ENCODE measurements around the gene MB21D2.
"Not testable (repeated sequence)": the region's sequence is repeated elsewhere in the genome, so short reads cannot be mapped to it uniquely, and the experiment has no call there.

MB21D2 gene

GRCh38 chr3:192861972-192862371 is 55.7 kb downstream of the MB21D2 start:
- Histone ChIP-seq H3K4me3 (ENCODE audit: low read depth, low read length) (no peak overlapping the region), H3K79me2 (ENCODE audit: control insufficient read depth, insufficient read depth, low read length, unreplicated experiment) (peaks cover 4% of the 10 kb centered on the region), H3K36me3 (ENCODE audit: insufficient read depth, low read length) (no peaks in the 10 kb centered on the region), H3K4me1 (ENCODE audit: control insufficient read depth, insufficient read depth, low read length, unreplicated experiment) (no peaks in the 10 kb centered on the region), H2AFZ (ENCODE audit: low read length, unreplicated experiment) (no peak overlapping the region), H3K27ac (ENCODE audit: low read depth, low read length) (no peak overlapping the region), H3K27me3 (ENCODE audit: insufficient read depth, low read length) (no peaks in the 10 kb centered on the region)

- H3K79me2 ChIP-seq (ENCODE audit: control insufficient read depth, insufficient read depth, low read length, unreplicated experiment) = peaks cover 4% of the 10 kb centered on the region
- no peaks in the 10 kb centered on the region for H3K27me3 ChIP-seq (ENCODE audit: insufficient read depth, low read length)
- H3K4me1 ChIP-seq (ENCODE audit: control insufficient read depth, insufficient read depth, low read length, unreplicated experiment) = no peaks in the 10 kb centered on the region
- H3K27ac ChIP-seq (ENCODE audit: low read depth, low read length) = no peak overlapping the region
- no peaks in the 10 kb centered on the region for H3K36me3 ChIP-seq (ENCODE audit: insufficient read depth, low read length)
- H2AFZ ChIP-seq (ENCODE audit: low read length, unreplicated experiment) = no peak overlapping the region
- no peak overlapping the region for H3K4me3 ChIP-seq (ENCODE audit: low read depth, low read length)
Observed at GRCh38 chr3:192860454-192860853, 57.2 kb downstream of the MB21D2 start.

- no peaks in the 10 kb centered on the region for H3K36me3 ChIP-seq (ENCODE audit: insufficient read depth, low read length)
- H3K4me1 ChIP-seq (ENCODE audit: control insufficient read depth, insufficient read depth, low read length, unreplicated experiment) = no peaks in the 10 kb centered on the region
- H3K4me3 ChIP-seq (ENCODE audit: low read depth, low read length) = no peak overlapping the region
- no peak overlapping the region for H2AFZ ChIP-seq (ENCODE audit: low read length, unreplicated experiment)
- peaks cover 4% of the 10 kb centered on the region for H3K79me2 ChIP-seq (ENCODE audit: control insufficient read depth, insufficient read depth, low read length, unreplicated experiment)
- H3K27me3 ChIP-seq (ENCODE audit: insufficient read depth, low read length) = no peaks in the 10 kb centered on the region
- H3K27ac ChIP-seq (ENCODE audit: low read depth, low read length) = no peak overlapping the region
Observed at GRCh38 chr3:192858849-192859585, 58.6 kb downstream of the MB21D2 start.

DNA sequence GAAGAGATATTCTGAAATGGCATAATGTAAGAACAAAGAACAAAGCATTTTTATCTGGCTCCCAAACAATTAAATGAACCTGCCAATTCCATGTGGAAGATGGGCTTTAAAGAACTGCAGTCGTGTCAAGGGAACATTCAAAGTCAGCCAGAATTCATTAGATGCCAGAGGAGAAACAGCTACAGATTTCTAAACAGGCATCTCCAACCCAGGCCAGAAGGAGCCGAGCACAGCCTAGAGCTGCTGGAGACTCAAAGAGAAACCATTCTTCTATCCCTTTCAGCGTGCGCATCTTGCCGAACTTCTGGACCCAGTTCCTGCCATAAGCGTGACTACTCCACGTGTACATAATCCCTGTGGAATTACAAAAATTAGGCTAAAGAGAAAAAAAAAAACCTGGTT is 60.4 kb downstream of the MB21D2 start:
- no peaks in the 10 kb centered on the region for H3K27me3 ChIP-seq (ENCODE audit: insufficient read depth, low read length)
- H2AFZ ChIP-seq (ENCODE audit: low read length, unreplicated experiment) = no peak overlapping the region
- peaks cover 4% of the 10 kb centered on the region for H3K79me2 ChIP-seq (ENCODE audit: control insufficient read depth, insufficient read depth, low read length, unreplicated experiment)
- no peaks in the 10 kb centered on the region for H3K36me3 ChIP-seq (ENCODE audit: insufficient read depth, low read length)
- H3K27ac ChIP-seq (ENCODE audit: low read depth, low read length) = no peak overlapping the region
- H3K4me3 ChIP-seq (ENCODE audit: low read depth, low read length) = no peak overlapping the region
- H3K4me1 ChIP-seq (ENCODE audit: control insufficient read depth, insufficient read depth, low read length, unreplicated experiment) = peaks cover 1% of the 10 kb centered on the region

DNA sequence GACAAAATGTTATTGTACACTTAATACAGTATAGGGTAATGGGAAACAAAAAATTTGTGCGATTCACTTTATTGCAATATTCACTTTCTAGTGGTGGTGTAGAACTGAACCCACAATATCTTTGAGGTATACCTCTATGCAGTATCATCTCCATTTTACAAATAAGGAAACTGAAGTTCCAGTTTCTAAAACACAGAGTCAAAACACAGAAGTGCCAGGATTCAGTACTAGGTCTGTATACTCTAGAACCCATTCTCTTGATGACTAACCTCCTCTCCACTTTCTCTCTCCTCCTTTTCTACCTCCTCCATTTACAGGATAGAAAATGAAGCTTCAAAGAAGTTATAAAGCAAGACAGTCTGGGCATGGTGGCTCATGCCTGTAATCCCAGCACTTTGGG is 62.2 kb downstream of the MB21D2 start:
- Histone ChIP-seq H3K36me3 (ENCODE audit: insufficient read depth, low read length) (no peaks in the 10 kb centered on the region), H3K27me3 (ENCODE audit: insufficient read depth, low read length) (no peaks in the 10 kb centered on the region), H3K27ac (ENCODE audit: low read depth, low read length) (no peak overlapping the region), H2AFZ (ENCODE audit: low read length, unreplicated experiment) (no peak overlapping the region), H3K79me2 (ENCODE audit: control insufficient read depth, insufficient read depth, low read length, unreplicated experiment) (peaks cover 4% of the 10 kb centered on the region), H3K4me3 (ENCODE audit: low read depth, low read length) (no peak overlapping the region), H3K4me1 (ENCODE audit: control insufficient read depth, insufficient read depth, low read length, unreplicated experiment) (peaks cover 19% of the 10 kb centered on the region)

DNA sequence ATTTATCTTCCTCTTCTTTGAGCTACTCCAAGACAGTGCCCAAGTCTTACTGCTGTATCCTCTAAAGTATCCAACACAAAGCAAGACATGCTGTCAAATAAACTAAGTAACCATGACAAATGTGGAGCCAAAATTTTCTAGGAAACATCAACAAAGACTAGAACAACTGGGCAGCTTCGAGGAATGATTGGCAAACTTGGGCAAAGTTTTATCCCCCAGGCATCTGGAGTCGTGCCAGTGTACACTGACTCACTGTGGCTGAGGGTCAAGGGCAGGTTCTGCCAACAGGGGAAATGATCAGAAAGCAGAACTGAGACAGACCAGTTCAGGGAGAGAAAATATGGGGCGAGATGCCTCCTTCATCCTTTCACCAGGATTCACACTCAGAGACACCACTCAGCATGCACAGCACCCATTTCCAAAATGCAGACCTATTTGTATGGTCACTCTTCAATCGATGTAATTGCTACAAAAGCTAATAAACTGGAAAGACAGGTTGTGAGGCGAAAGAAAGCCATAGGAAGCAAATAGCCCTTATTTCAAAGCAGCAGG is 65.8 kb downstream of the MB21D2 start:
- Histone ChIP-seq H3K4me3 (ENCODE audit: low read depth, low read length) (no peak overlapping the region), H3K27ac (ENCODE audit: low read depth, low read length) (no peak overlapping the region), H3K36me3 (ENCODE audit: insufficient read depth, low read length) (no peaks in the 10 kb centered on the region), H2AFZ (ENCODE audit: low read length, unreplicated experiment) (no peak overlapping the region), H3K4me1 (ENCODE audit: control insufficient read depth, insufficient read depth, low read length, unreplicated experiment) (peaks cover 23% of the 10 kb centered on the region), H3K27me3 (ENCODE audit: insufficient read depth, low read length) (no peaks in the 10 kb centered on the region), H3K79me2 (ENCODE audit: control insufficient read depth, insufficient read depth, low read length, unreplicated experiment) (no peaks in the 10 kb centered on the region)

DNA sequence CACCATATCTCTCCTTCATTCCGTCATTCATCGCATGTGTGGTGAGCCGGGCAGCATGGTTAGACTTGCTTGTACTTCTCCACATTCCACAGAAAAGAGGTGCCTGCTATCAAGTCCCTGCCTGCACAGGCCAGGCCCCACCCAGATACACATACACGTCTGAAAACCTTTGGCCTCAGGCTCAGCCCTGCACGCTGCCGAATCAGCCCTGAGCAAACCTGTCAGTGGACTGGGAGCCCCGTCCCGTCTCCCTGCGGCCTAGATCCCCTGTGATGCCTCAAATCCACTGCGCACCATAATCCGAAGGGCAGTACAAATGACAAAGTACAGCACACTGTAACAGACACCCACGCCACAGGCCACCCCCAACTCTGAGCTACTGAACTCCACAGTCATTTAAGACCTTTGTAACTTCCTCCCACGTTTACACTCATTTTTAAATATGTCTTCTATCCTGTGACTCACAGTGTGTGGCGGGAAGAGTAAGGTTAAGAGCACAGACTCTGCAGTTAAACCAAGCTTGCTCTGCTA is 67.1 kb downstream of the MB21D2 start:
- Histone ChIP-seq H3K4me3 (ENCODE audit: low read depth, low read length) (no peak overlapping the region), H2AFZ (ENCODE audit: low read length, unreplicated experiment) (no peak overlapping the region), H3K27me3 (ENCODE audit: insufficient read depth, low read length) (no peaks in the 10 kb centered on the region), H3K79me2 (ENCODE audit: control insufficient read depth, insufficient read depth, low read length, unreplicated experiment) (no peaks in the 10 kb centered on the region), H3K27ac (ENCODE audit: low read depth, low read length) (no peak overlapping the region), H3K36me3 (ENCODE audit: insufficient read depth, low read length) (no peaks in the 10 kb centered on the region), H3K4me1 (ENCODE audit: control insufficient read depth, insufficient read depth, low read length, unreplicated experiment) (peaks cover 23% of the 10 kb centered on the region)

DNA sequence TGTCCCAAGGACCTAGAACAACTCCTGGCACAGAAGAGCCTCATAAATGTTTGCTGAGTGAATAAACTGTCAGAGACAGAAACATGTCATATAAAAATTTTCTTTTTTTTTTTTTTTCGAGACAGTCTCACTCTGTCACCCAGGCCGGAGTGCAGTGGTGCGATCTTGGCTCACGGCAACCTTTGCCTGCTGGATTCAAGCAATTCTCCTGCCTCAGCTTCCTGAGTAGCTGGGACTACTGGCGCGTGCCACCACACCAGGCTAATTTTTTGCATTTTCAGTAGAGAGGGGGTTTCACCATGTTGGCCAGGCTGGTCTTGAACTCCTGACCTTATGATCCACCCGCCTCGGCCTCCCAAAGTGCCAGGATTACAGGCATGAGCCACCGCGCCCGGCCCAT is 67.8 kb downstream of the MB21D2 start:
- not testable (repeated sequence) for H3K79me2 ChIP-seq (ENCODE audit: control insufficient read depth, insufficient read depth, low read length, unreplicated experiment); H3K4me3 ChIP-seq (ENCODE audit: low read depth, low read length); H3K36me3 ChIP-seq (ENCODE audit: insufficient read depth, low read length); H3K27me3 ChIP-seq (ENCODE audit: insufficient read depth, low read length); H2AFZ ChIP-seq (ENCODE audit: low read length, unreplicated experiment); H3K27ac ChIP-seq (ENCODE audit: low read depth, low read length)
- H3K4me1 ChIP-seq (ENCODE audit: control insufficient read depth, insufficient read depth, low read length, unreplicated experiment) = peaks cover 23% of the 10 kb centered on the region

DNA sequence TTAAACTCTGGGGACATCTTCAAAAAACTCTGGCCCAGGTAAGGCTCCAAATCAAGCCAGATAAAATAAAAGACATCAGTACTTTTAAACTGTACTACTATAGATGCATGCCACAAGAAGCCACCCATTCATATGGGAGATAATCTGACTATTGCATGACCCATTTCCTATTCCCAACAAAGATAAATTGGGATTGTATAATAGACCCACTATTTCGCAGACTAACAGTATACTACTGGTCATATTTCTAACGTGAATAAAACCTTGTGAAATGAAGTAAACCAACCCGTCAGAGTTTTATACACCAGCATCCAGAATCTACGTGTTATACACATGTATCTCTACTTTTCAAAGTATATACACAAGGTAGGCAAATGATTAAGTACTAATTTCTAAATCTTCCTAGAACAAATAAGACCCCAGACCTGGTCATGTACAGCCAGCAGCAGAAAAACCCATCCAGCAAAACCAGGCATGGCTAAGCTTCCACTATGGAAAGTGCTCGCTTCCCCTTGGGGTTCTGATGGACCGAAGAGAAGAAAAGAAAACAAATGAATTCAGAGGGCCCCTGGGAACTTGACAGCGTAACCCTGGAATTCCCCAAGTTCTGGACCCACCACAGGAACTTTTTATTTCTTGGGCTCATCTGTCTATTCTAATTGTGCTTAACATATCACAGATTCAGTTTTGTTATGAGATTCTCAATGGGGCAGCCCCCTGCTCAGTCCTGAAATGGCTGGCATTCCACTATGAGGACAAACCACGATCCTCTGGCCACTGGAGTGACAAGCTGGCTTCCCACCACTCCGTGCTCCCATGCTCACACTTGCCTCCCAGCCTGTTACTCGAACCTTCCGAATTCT is 69.1 kb downstream of the MB21D2 start:
- Histone ChIP-seq H3K27ac (ENCODE audit: low read depth, low read length) (no peak overlapping the region), H3K27me3 (ENCODE audit: insufficient read depth, low read length) (no peaks in the 10 kb centered on the region), H2AFZ (ENCODE audit: low read length, unreplicated experiment) (no peak overlapping the region), H3K36me3 (ENCODE audit: insufficient read depth, low read length) (no peaks in the 10 kb centered on the region), H3K79me2 (ENCODE audit: control insufficient read depth, insufficient read depth, low read length, unreplicated experiment) (no peaks in the 10 kb centered on the region), H3K4me1 (ENCODE audit: control insufficient read depth, insufficient read depth, low read length, unreplicated experiment) (peaks cover 23% of the 10 kb centered on the region), H3K4me3 (ENCODE audit: low read depth, low read length) (no peak overlapping the region)

- H2AFZ ChIP-seq (ENCODE audit: low read length, unreplicated experiment) = no peak overlapping the region
- no peaks in the 10 kb centered on the region for H3K36me3 ChIP-seq (ENCODE audit: insufficient read depth, low read length)
- H3K79me2 ChIP-seq (ENCODE audit: control insufficient read depth, insufficient read depth, low read length, unreplicated experiment) = no peaks in the 10 kb centered on the region
- H3K27ac ChIP-seq (ENCODE audit: low read depth, low read length) = no peak overlapping the region
- H3K27me3 ChIP-seq (ENCODE audit: insufficient read depth, low read length) = no peaks in the 10 kb centered on the region
- H3K4me3 ChIP-seq (ENCODE audit: low read depth, low read length) = no peak overlapping the region
- peaks cover 23% of the 10 kb centered on the region for H3K4me1 ChIP-seq (ENCODE audit: control insufficient read depth, insufficient read depth, low read length, unreplicated experiment)
Observed at GRCh38 chr3:192847941-192848340, 69.7 kb downstream of the MB21D2 start.

Measured in ACC112 (cell line).